ENCODE results near the gene SEZ6.

DNA sequence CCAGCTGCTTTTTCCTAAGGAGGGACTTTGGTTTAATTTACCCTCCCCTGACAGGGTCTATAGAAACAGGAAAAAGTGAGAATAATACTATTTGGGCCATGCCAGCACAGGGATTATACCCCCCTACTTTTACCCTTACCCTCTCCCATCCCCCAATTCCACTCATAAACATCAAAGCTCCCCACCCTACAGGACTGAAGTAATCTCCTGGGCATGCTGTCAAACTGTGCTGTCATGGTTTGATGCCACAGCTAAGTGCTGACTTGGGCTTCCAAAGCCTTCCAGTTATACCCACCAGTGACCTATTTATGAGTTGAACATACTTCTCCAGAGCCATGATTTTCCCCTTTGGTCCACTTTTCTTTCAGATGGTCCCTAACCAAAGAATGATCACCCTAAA is 67.3 kb downstream of the SEZ6 start:
- TF ChIP-seq POLR2A (IDR thresholded peaks at IDR 0.05) (no peak), POLR2AphosphoS5 (IDR thresholded peaks at IDR 0.05) (no peak), EP300 (IDR thresholded peaks at IDR 0.05) (no peak)
- TF ChIP-seq, protein P1, sequence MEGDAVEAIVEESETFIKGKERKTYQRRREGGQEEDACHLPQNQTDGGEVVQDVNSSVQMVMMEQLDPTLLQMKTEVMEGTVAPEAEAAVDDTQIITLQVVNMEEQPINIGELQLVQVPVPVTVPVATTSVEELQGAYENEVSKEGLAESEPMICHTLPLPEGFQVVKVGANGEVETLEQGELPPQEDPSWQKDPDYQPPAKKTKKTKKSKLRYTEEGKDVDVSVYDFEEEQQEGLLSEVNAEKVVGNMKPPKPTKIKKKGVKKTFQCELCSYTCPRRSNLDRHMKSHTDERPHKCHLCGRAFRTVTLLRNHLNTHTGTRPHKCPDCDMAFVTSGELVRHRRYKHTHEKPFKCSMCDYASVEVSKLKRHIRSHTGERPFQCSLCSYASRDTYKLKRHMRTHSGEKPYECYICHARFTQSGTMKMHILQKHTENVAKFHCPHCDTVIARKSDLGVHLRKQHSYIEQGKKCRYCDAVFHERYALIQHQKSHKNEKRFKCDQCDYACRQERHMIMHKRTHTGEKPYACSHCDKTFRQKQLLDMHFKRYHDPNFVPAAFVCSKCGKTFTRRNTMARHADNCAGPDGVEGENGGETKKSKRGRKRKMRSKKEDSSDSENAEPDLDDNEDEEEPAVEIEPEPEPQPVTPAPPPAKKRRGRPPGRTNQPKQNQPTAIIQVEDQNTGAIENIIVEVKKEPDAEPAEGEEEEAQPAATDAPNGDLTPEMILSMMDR (IDR thresholded peaks at IDR 0.05) = no peak

Measured in stomach (tissue), 4 donors.